OCI-LY7 (cell line): ENCODE results near the gene LRIG1.

ENCODE experiments used
- EZH2phosphoT487 ChIP-seq: fragments of 200-600 bp; sonication (generic); IDR thresholded peaks from 2 replicates; pipeline ENCODE4 v1.6.1; 2018; ENCODE audit warnings: low read depth, borderline replicate concordance, mild to moderate bottlenecking, mixed run types, antibody characterized with exemption, low read length, moderate library complexity, mixed read lengths
- TF ChIP-seq, protein P1 (sequence below): fragments of 200-600 bp; sonication (generic); conservative IDR thresholded peaks from 2 replicates; pipeline ENCODE4 v1.5.1; 2014; ENCODE audit warnings: mild to moderate bottlenecking, antibody characterized with exemption, low read length, moderate library complexity, mixed read lengths

DNA sequence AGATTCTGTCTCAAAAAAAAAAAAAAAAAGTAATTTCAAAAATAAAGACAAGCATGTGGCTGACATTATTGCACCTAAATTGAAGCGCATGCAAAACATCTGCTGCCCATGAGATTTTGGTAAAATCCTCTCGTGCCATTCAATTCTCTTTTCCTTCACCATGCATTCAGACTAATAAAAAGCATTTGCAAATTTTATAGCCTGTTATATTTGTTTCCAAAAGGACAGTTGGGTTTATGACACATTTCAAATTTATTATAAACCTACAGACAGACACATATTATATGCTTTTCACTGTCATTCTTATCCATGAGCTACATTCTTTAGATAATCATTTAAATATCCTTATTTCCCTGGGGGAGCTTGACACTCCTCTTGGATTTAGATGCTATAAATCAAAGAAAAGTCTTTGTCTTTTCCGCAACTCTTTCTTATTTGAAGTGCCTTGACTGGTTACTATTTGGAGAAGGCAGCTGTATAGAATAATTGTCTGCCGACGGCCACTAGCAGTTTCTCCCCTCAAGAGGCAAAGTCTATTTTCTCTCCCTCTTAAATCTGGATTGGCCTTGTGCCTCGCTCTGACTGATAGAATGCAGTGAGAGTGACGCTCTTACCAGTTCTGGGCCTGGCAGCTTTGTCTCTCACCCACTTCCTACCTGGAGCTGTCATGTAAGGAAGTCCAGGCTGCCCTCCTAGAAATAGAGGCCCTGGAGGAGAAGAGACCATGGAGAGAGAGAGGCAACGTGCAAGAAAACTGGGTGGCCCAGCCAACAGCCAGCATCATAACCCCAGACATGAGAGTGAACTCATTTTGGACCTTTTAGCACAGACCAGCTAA lies 6.8 kb upstream of the LRIG1 start:
- TF ChIP-seq, protein P1, sequence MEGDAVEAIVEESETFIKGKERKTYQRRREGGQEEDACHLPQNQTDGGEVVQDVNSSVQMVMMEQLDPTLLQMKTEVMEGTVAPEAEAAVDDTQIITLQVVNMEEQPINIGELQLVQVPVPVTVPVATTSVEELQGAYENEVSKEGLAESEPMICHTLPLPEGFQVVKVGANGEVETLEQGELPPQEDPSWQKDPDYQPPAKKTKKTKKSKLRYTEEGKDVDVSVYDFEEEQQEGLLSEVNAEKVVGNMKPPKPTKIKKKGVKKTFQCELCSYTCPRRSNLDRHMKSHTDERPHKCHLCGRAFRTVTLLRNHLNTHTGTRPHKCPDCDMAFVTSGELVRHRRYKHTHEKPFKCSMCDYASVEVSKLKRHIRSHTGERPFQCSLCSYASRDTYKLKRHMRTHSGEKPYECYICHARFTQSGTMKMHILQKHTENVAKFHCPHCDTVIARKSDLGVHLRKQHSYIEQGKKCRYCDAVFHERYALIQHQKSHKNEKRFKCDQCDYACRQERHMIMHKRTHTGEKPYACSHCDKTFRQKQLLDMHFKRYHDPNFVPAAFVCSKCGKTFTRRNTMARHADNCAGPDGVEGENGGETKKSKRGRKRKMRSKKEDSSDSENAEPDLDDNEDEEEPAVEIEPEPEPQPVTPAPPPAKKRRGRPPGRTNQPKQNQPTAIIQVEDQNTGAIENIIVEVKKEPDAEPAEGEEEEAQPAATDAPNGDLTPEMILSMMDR: no peak
- TF ChIP-seq EZH2phosphoT487: no peak
